ENCODE results near the gene EXOSC3. TPM values are rescaled to one million over a fixed set of nuclear protein-coding genes. Genes with fewer than 3 reads are reported as not detected.

EXOSC3 gene
- total and polyA plus RNA-seq, 10 of the 15 experiments (the other 5 are each of a cell fraction or from before 2014, with no cell fraction given), result 8.2 to 161 (median 61.4) TPM

DNA sequence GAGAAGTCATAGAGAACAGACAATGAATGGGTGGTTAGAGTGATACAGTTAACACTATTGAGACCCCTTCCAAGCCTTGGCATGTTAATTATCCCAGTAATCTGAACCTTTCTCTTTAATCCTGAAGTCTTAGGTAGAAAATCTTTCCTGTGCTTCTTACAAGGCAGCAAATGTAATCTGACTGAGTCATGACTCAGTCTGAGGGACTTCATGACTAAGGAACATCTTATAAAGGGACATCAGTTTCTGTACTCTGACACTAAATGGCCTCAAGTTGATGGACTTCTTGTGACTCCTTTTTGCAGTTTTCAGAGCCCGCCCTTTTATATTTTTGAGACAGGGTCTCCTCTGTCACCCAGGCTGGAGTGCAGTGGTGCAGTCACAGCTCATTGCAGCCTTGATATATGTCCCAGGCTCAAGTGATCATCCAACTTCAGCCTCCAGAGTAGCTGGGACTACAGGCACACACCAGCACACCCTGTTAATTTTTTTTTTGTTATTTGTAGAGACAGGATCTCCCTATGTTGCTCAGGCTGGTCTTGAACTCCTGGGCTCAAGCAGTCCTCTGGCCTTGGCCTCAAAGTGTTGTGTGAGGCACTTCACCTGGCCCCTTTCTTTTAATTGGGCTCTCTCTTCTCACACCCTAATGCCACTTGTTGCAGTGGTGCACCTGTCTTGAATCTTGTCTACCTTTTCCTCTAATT is 9.5 kb downstream of the EXOSC3 start:
- Histone ChIP-seq H2AFZ (ENCODE audit: control insufficient read depth, low read depth, low read length) (no peak overlapping the region), H3K9ac (ENCODE audit: control insufficient read depth, insufficient read depth, low read length) (no peak overlapping the region), H3K4me3 (no peak overlapping the region), H4K20me1 (ENCODE audit: control insufficient read depth, insufficient read depth) (no peaks in the 10 kb centered on the region), H3K36me3 (ENCODE audit: control insufficient read depth in 2 of 2, insufficient read depth in 2 of 2, low read length in 1 of 2) (peaks cover 9 to 19% of the 10 kb centered on the region in 2 experiments), H3K4me2 (ENCODE audit: control insufficient read depth, insufficient read depth) (no peak overlapping the region), H3K79me2 (ENCODE audit: control insufficient read depth, insufficient read depth, low read length) (no peaks in the 10 kb centered on the region), H3K4me1 (ENCODE audit: control insufficient read depth, insufficient read depth, low read length) (no peaks in the 10 kb centered on the region), H3K27ac (ENCODE audit: control insufficient read depth, insufficient read depth) (no peak overlapping the region), H3K27me3 (replicated peaks in 1 of 2; ENCODE audit: control insufficient read depth in 2 of 2, insufficient read depth in 2 of 2, low read length in 1 of 2) (no peaks in the 10 kb centered on the region), H3K9me3 (replicated peaks; ENCODE audit: control insufficient read depth, insufficient read depth, low read length) (no peaks in the 10 kb centered on the region)
- DNase-seq (ENCODE audit: low read depth, low spot score) (no peak), FAIRE-seq (no peak), ATAC-seq (no peak)
- TF ChIP-seq, protein P1, sequence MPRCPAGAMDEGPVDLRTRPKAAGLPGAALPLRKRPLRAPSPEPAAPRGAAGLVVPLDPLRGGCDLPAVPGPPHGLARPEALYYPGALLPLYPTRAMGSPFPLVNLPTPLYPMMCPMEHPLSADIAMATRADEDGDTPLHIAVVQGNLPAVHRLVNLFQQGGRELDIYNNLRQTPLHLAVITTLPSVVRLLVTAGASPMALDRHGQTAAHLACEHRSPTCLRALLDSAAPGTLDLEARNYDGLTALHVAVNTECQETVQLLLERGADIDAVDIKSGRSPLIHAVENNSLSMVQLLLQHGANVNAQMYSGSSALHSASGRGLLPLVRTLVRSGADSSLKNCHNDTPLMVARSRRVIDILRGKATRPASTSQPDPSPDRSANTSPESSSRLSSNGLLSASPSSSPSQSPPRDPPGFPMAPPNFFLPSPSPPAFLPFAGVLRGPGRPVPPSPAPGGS (IDR thresholded peaks at IDR 0.05; ENCODE audit: borderline replicate concordance, insufficient read depth, low read depth, low read length, poor library complexity, severe bottlenecking), result no peak
- TF ChIP-seq RELA (IDR thresholded peaks at IDR 0.05; ENCODE audit: borderline replicate concordance, partially characterized antibody), result no peak
- no peak for TF ChIP-seq CREM (IDR thresholded peaks at IDR 0.05; ENCODE audit: low read depth)
- TF ChIP-seq RAD51 (IDR thresholded peaks at IDR 0.05), result no peak
- no peak for TF ChIP-seq HCFC1 (IDR thresholded peaks at IDR 0.05; ENCODE audit: low read length)
- no peak for TF ChIP-seq ZBED1 (IDR thresholded peaks at IDR 0.05; ENCODE audit: borderline replicate concordance)
- intact Hi-C loops (cut with micrococcal nuclease; ENCODE audit: unreplicated experiment), result no loop called here
- in situ Hi-C loops (cut with MboI), result no loop called here
- WGBS (ENCODE audit: insufficient coverage, insufficient replicate concordance, low lambda C conversion rate, missing lambda C conversion rate), result 100% methylated on average over 1 of the region's 1 CpG
- ChIA-PET RAD21 (ENCODE audit: unreplicated experiment) (no interaction called here), SMC1A (ENCODE audit: uncharacterized antibody, unreplicated experiment) (interaction anchor here (0.5 kb wide), 1 partner anchor 828 kb away, joined by 3 read pairs; no protein-coding TSS in a partner anchor), CTCF (interaction anchor here (1.5 kb wide), 1 partner anchor 8 kb away, joined by 5 read pairs; no protein-coding TSS in a partner anchor), POLR2A (interaction anchor here (2.0 kb wide), 1 partner anchor 9 kb away, joined by 8 read pairs; the partner anchor contains the start of gene EXOSC3)
- BruUV-seq (replicated peaks), result no TSS peak
